Activated CD4-positive, alpha-beta T cell treated with anti-CD3 and anti-CD28 coated beads for 24 hours (primary cell): ENCODE data around the gene NDST1.
"Not testable (repeated sequence)": the region's sequence is repeated elsewhere in the genome, so short reads cannot be mapped to it uniquely, and the experiment has no call there.

Experiments used
- DNase-seq, 2 donors: peaks; one replicate each; pipeline ENCODE4 v3.0.0-alpha.2; 2020; ENCODE audit warnings: low read depth in 2 of 2

Gene NDST1

DNA sequence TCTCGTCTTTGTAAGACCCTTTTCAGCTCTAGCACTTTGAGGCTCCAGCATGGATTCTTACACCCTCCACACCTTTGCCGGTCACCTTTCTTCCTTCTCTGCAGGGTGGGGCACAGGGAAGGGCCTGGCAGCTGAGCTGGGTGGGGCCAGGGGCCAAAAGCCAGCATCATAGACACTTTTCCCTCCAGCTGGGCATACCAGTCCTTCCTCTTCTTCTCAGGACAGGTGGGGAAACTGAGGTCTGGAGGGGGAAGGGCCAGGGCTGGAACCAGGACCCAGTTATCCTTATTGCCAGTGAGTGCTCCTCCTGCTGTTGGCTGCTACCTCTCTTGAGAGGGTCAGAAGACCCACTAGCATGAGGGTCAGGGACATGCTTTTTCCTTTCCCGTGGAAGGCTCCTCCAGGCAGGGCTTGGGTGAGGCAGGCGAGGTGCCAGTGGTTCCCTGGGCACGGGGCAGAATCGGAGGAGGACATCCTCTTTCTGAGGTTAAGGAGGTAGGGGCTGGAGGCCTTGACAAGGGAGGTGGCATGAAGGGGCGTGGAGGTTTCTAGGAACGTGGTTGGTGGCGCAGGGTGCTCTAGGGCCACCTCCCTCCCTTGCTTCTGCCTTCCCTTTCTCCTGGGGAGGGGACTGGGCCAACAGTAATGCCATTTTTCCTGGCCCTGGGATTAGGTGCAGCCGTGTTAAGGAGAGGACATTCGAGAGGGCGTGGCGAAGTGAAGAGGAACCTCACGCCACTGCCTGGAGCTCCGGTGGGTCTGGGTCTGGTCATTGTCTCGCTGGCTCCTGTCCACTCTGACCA lies at the start of gene NDST1:
Gene NDST1 (plus strand): TSS at position 658 of the 803 bp plus-strand sequence. CDS start 13,124 bp downstream, outside the sequence.
- DNase-seq: no peak

DNA sequence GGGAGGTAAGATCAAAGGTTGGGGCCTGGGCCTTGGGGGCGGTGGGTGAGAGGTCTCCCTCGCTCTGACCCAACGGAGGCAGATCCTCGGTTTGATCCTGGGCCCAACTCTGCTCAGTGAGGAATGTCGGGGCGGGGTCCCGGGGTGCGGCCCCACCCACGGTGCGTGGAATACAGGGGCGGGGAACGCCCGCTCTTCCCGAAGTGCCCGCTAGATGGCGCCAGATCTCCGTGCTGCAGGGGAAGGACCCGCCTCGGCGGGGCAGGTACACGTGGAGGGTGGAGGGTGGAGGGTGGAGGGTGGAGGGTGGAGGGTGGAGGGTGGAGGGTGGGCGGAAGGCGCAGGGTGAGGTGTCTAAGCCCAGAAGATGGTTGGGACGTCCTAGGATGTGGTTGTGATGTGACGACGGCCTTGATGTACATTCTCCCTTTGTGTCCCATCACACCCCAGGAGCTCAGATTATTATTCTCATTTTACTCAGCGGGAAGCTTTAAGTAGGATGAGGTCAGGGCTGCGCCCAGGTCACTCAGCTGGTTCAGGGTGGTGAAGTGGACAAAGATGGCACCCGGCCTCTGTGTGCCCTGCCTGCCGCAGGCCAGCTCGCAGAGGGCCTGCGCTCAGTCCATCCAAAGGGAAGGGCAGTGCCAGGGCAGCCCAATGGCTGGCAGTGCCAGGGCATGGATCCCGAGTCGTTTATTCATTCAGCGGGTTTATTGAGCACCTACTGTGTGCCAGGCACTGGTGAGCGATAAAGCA lies 49.0 kb upstream of the NDST1 start:
- peak; percentile 82 to 84 for DNase-seq

DNA sequence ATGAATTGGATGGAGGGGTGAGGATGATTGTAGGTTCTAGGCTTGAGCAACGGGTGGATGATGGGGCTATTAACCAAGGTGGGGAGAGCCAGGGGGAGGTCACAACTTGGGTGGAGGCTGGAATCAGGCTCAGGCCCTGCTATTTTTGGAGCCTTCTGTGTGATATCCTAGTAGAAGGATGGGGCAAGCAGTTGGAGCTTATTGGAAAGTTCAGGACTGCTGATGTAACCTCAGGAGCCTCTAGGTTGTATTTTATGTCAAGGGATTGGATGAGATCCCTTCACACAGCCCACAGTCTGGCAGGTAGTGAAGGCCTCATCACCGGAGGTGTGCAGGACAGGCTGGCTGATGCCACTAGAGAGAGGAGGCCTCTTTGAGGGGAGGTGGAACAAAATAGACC lies 47.1 kb upstream of the NDST1 start:
- no peak for DNase-seq

DNA sequence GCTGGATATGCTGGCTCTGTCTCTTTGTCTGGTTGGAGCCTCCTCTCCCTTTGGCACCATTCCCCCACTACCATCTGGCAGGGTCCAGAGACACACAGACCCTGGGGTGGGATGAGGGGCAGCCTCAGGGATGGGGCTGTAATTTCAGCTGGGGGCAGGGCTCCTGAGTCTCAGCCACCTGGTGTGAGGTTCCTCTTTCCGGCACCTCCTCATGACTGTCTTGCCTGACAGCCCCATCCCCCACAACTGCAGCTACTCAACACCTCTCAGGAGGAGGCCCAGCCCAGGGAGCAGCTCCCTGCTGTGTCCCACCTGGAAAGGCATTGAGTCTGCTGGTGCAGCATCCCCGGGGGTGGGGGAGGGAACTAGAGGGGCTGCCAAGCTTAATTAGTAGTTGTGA lies 46.7 kb upstream of the NDST1 start:
- DNase-seq: no peak

DNA sequence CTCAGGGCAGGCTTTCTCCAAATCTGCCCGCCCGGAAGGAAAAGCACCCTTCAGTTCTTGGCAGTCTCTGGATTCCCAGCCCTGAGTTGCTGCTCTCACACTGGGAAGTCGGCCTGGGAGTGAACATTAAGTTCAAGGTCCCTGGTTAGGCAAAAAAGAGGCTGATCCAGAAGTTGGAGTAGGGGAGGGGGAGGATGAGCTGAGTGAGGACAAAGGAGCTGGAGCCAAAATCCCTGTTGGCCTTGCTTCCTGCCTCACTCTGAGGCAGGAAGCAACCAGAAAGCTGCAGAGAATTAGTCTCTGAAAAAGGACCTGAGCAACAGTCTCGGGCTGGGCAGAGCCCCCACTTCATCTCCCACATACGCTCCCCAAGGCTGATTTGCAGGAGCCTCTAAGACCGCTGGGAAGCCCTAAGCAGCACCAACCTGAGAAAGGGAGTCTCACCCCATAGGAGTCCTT lies 43.3 kb upstream of the NDST1 start:
- DNase-seq: no peak

DNA sequence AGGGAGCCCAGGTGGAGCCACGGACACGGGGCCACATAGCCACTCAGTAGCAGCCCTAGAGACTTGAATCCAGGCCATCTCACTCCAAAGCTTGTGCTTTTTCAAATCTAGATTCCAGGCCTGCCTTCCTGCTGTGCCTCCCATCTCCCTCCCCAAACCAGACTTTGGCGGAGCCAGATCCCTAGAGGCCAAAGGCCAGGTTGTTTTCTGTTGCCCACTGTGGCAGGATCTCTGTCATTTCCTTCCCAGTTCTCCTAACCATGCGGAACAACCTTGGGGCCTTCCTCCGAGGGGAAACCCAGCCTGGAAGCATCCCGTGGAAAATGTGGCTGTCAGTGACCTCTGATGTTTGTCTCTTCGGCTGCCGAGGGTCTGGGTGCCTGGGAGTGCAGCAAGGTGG lies 42.0 kb upstream of the NDST1 start:
- DNase-seq: no peak

DNA sequence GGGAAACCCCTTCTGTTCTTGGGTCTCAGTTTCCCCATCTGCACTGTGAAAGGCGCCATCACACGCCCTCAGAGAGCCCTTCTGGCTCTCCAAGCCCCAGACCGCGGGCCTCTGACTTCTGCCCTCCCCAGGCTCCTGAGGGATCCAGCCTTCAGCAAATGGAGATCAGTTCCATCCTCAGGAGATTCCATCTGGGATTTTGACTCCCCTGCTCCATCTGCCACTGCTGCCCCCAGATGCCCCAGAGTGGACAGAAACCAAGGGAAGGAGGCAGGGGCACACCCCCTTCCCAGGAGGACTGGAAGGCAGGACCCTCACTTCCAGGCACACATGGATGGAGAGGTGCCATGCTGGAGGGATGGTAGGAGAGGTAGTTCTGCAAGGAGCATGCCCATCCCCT lies 39.7 kb upstream of the NDST1 start:
- no peak for DNase-seq

DNA sequence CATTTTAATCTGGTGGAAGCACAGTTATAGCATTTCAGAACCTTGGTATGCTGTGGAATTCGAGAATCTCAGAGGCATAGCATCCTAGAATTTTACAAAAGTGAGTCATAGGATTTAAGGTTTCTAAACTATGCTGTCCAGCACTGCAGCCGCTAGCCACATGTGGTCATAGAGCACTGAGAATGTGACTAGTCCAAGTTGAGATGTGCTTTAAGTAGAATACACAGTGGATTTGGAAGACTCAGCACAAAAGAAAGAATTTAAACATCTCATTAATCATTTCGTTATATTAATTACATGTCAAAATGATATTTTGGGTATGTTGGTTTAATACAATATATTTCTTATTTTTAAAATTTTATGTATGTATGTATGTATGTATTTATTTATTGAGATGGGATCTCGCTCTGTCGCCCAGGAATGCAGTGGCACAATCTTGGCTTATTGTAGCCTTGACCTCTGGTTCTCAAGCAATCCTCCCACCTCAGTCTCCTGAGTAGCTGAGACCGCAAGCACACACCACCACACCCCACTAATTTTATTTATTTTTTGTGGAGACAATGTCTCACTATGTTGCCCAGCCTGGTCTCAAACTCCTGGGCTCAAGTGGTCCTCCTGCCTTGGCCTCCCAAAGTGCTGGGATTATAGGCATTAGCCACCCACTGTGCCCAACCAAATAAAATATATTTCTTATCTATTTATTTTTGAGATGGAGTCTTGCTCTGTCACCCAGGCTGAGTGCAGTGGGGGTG lies 38.0 kb upstream of the NDST1 start:
- no peak for DNase-seq

DNA sequence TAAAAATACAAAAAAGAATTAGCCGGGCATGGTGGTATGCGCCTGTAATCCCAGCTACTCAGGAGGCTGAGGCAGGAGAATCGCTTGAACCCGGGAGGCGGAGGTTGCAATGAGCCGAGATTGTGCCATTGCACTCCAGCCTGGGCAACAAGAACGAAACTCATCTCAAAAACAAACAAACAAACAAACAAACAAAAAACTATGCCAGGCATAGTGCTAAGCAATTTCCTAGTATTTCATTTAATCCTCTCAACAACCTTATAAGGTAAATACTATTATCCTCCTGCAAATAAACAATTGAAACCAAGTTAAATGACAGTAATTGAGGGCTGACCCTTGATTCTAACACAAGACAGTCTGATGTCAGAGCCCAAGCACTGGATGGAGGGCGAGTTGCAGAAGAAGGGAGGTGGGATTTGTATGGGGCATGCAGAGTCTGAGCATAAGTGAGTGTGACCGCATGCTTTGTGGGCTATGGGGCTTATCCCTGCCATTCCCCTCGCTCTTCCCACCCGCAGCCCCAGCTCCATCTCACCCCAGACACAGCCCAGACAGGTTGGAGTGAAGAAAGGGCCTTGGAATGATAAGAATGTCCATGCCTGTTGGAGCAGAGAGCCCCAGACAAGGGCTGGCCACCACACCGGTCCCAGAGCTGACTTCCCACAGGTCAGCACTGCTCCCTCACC lies 34.1 kb upstream of the NDST1 start:
- DNase-seq: no peak

DNA sequence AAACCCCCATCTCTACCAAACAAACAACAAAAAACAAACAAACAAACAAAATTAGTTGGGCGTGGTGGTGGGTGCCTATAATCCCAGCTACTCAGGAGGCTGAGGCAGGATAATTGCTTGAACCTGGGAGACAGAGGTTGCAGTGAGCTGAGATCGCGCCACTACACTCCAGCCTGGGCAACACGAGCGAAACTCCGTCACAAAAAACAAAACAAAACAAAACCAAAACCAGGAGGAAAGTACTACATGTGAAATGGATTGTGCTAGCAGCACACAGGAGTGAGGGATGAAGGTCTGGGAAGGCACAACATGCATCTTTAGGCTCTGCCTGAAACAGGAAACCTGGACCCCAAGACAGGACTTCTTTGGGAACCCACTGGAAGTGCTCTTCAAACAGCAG lies 31.4 kb upstream of the NDST1 start:
- DNase-seq: not testable (repeated sequence)

DNA sequence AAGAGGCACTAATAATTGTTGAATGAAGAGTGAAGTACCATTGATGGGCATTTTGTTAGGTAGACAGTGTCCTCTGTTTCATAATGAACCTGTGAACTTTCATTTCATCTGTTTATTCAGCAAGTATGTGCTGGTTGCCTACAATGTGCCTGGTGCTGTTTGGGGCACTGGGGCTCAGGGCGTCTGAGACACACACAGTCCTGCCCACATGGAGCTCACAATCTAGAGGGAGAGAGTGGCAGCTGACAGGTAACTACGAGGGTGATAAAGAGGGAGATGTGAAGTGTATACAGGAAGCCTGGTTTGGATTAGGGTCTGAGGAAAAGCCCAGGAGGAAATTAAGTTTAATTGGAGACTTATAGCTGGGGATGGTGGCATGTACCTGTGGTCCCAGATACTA lies 28.5 kb upstream of the NDST1 start:
- DNase-seq: no peak

DNA sequence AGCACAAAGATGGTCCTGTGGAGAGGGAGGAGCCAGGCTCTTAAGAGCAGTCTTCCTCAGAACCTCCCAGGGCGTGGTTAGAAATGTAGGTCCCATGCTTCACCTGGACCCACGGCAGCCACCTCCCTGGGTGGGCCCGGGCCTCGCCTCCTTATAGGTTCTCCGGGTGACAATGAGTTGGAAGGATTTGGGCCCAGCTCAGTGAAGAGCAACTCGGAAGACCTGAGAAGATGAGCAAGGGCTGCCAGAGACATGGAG lies 26.3 kb upstream of the NDST1 start:
- no peak for DNase-seq

DNA sequence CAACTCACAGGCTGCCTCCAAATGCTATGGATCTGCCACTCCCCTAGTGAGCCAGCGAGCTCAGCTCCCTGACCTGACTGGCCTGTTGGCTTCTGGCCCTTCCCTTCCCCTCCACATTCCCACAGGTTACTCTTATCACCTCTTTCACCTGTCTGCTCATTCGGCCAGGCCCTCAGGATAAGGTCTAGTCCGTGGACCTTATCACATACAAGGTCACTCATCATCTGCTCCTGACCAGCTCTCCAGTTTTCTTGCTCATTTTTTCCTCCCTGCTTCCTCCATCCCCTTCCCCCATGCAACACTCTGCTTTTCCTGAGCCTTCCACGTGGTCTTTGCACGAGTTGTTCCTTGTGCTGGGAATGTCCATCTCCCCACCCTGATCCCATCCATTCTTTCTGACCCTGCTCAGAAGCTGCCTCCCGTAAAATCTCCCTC lies 25.9 kb upstream of the NDST1 start:
- DNase-seq: no peak

DNA sequence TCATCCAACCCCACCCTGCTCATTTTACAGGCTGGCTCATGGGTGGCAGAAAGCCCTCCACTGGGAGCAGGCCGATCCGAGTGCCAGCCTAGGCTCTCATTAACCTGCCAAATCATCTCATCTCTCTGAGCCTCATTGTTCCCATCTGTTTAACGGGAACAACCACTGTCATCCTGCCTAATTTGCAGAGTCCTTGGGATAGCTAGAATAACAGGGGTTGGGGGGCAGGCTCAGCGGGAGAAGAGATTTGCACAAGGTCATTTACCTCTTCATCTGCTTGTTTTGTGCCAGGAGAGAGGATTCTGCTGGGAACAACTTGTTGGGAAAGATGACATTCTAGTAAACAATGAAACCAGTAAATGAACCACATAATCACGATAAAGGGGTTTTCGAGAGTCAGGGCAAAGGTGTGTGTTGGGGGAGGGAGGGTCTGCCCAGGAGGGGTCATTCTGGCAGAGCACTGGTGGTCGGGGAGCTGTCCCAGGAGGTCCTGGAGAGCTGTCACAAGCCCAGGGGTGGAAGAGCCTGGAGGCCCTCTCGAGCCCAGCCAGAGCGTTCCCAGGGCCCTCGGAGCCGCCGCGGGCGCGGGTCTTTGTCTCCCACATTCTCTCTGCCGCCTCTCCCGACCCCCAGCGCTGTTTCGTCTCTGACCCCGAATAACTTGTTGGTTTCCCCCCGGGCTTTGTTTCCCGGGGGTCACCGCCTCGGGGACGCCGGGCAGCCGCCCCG lies 22.8 kb upstream of the NDST1 start:
- no peak for DNase-seq

DNA sequence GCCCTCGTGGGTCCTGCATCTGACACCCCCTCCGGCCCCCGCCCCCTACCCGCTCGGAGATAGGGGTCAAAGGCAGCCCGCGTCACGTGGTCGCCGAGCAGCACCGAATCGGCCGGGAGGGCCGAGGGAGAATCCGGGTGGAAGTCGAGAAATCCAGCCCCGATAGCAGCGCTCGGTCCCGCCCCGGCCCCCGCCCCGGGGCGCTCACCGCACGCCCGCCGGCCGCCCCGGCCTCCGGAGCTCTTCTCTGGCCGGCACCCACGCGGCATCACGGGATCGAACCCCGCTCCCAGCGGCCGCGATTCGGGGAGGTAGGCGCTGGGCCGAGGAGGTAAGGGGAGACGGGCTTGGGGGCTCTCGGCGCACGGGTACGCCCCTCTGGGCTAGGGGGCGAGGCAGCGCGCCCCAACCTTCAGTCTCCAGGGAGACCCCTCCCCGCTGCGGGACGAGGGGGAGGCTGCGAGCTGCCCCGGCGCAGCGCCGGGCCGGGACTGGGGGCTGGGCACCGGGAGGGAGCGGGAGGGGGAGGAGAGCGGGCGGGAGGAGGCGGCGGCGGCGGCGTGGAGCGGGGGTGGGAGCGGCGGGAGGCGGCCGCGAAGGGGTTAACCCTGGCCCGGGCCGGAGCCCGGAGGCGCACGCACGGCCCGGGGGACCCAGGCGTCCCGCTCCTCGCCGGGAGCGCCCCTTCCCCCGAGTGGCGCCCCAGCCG lies 22.1 kb upstream of the NDST1 start:
- peak in 1 of 2 donors; percentile 16 for DNase-seq

DNA sequence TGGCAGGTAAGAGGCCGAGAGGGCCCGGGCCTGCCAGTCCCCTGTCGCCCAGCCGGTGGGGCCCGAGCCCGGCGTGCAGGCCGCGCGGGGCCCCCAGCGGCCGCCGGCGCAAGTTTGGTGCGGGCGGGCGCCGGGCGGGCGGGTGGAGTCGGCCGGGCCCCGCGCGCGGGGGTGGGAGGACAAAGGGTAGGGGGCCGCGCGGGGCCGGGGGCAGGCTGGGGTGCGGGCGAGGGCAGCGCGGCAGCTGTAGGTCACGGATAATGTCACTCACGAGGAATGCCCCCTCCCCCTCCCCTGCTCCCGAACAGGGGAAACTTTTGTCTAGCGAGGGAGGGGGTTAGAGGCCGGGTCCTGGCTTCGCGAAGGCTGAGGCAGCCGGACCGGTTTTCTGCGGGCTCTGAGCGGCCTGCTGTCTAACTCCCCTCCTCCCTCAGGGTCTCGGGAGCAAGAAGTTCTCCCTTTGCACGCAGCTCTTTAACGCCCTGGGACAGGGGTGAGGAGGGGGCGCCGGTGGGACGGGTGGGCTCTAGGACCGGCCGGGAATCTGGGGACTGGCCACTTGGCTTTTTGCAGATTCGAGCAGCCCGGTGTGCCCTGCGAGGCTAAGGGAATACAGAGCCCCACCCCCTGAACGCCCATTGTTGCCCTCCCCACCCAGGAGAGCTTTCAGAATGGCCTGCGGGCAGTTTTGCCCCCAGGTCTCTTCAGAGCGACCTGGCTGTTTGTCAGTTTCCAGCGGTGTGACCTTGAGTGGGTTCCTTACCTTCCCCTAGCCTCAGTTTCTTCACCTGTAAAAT lies 21.3 kb upstream of the NDST1 start:
- DNase-seq: peak in 1 of 2 donors; percentile 10

DNA sequence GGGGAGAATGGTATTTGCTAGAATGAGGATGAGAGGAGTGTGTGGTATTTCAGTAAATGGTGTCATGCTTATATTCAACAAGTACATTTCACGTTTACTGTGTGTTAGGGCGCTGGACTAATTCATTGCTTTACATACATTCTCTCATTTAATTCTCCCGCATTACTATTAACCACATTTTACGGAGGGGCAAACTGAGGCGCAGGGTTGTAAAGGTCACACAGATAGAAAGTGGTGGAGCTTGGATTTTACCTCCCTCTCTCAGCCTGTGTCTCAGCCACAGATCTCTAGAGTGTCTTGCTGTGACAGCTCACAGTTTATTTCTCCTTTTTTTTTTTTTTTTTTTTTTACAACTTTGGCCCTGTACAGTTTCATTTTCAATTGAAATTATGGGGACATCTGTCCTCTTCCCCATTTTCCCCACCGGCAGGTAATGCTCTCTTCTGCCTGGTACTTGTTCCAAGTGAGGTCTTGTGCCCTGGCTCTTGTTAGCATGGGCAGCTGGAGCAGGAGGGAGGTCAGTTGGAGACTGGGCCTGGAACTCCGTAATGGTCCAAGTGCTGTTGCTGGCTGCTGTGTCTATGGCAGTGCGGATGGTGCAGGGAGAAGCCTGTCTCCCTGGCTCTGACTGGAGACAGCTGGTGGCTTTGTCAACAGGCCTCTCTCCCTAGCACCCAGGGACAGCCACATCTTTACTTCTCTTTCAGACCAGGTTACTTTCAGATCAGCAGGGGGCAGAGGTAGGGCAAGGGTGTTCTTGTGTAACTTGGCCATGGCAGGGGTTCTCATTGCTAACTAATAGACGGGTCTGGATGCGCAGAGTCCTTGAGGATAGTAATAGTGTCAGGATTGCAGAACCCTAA lies 20.5 kb upstream of the NDST1 start:
- DNase-seq: no peak

DNA sequence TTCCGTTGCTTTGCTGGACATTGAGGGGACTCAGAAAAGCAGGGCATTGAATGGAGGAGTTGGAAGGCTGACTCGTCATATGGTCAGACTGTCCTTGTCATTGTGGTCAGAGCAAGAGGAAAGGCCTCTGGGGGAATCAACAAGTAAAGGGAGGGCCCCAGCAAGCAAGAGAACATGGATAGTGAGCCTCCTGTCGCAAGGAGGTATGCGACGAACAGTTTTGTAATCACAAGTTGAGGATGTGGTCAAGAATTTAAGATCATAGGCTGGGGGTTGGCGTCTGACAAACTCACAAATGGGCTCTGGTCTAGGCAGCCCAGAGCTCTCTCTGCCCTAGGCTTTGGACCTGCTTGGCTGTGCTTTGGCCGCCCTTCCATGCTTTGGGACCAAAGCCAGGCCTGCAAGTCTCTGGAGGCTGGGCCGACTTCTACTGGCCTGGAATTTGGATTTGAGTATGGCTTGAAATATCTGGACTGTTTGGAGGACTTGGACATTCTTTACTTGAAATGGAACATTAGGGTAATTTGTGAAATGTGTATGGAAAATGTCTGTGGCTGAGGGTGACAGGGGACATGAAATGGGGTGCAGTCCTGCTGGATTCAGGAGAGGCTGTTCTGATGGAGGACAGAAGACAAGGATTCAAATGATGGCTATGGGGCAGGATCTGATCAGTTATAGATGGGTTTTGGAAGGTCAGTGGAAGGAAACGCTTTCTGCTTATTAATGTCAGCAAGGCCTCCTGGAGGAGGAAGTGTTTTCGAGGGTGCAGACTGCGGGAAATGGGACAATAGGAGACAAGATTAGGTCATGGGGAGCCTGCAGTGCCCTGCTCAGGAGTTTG lies 19.2 kb upstream of the NDST1 start:
- no peak for DNase-seq
